Body of pancreas (tissue), 4 donors: Measurements from ENCODE around the gene ENOPH1. TPM values are rescaled to one million over a fixed set of nuclear protein-coding genes. Genes with fewer than 3 reads are reported as not detected.

Experiments used
- ATAC-seq: fragments of 150-250 bp; one replicate; pipeline ENCODE4 v1.9.1; 2016
- DNase-seq, 4 donors: peaks; one replicate each; pipeline ENCODE4 v3.0.0-alpha.2; 2019
- H3K27ac ChIP-seq, 4 donors: fragments of 200-600 bp; sonication (generic); 1 replicate in 3 of 4; 2 replicates in 1 of 4; pipeline versions ENCODE4 v1.5.1 to v1.6.1; 2016 to 2019; ENCODE audit warnings: mild to moderate bottlenecking in 1 of 4, mixed read lengths in 1 of 4, moderate library complexity in 1 of 4
- H3K27me3 ChIP-seq, 2 donors: fragments of 200-600 bp; sonication (generic); one replicate each; pipeline ENCODE4 v1.6.0; 2016; ENCODE audit warnings: mild to moderate bottlenecking in 1 of 2
- H3K36me3 ChIP-seq, 2 donors: fragments of 200-600 bp; sonication (generic); replicated peaks in 1 of 2; 2 replicates each; pipeline ENCODE4 v1.5.1; 2016; ENCODE audit warnings: low read depth in 2 of 2; ENCODE audit not compliant: insufficient read depth in 1 of 2
- H3K4me1 ChIP-seq: fragments of 200-600 bp; sonication (generic); one replicate; pipeline ENCODE4 v1.6.0; 2016
- H3K4me3 ChIP-seq, 2 donors: fragments of 200-600 bp; sonication (generic); 1 replicate in 1 of 2; 2 replicates in 1 of 2; pipeline ENCODE4 v1.5.1; 2016 to 2019
- H3K9me3 ChIP-seq, 3 donors: fragments of 200-600 bp; sonication (generic); 1 replicate in 2 of 3; 2 replicates in 1 of 3; pipeline ENCODE4 v1.5.1; 2016
- POLR2A ChIP-seq, 3 donors: fragments of 450-650 bp; IDR thresholded peaks; one replicate each; pipeline ENCODE4 v1.6.1; 2016; ENCODE audit warnings: antibody characterized with exemption in 3 of 3, mild to moderate bottlenecking in 2 of 3
- WGBS, 2 donors: methylation state at CpG; one replicate each; pipeline ENCODE4 v1.1.5; 2017; 5-methylcytosine and 5-hydroxymethylcytosine counted together
- intact Hi-C: fragments of 100-400 bp; cut with DNase I; formaldehyde crosslinking; loops from one replicate; pipeline ENCODE4 v1.15.1; 2023
- total RNA-seq, 2 donors: library from RNA; depleted of rRNA; stranded (reverse); fragments of >200 nt; gene quantifications; one replicate each; pipeline ENCODE4 v1.1.0, GENCODE V29; 2016
- TF ChIP-seq, protein P1 (sequence below), 7 experiments: fragments of 450-650 bp in 4 of 7; fragments of 200-600 bp in 3 of 7; sonication (generic) in 3 of 7; IDR thresholded peaks; one replicate each; pipeline ENCODE4 v1.5.1; 2016 to 2019; ENCODE audit warnings: antibody characterized with exemption in 7 of 7

ENOPH1 gene
- total RNA-seq, 2 donors from 2014 or later: 6.3 to 17.4 TPM

DNA sequence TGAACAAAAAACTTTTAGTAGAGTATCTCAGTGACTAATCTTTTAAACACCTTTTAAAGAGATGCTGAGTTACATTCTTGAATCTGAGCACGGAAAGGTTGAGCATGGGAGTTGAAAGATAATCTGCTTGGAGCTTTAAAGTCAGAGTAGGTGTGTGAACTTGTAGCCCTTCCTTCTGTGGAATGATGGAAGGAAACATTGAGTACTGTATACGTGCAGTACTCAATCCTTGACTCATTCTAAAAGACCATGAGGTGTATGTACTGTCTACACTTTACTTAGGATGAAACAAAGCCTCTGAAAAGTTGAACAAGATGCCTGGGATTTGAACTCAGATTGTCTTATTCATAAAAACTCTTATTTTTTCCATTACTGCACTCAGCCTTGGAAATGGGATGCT, 3.4 kb downstream of the ENOPH1 start:
- H3K9me3 ChIP-seq: no peaks in the 10 kb centered on the region
- no peaks in the 10 kb centered on the region for H3K27me3 ChIP-seq
- H3K36me3 ChIP-seq: no peaks in the 10 kb centered on the region
- ATAC-seq (no peak), DNase-seq (no peak)
- no peak overlapping the region for H3K27ac ChIP-seq
- TF ChIP-seq POLR2A (IDR thresholded peaks at IDR 0.05): no peak
- TF ChIP-seq, protein P1, sequence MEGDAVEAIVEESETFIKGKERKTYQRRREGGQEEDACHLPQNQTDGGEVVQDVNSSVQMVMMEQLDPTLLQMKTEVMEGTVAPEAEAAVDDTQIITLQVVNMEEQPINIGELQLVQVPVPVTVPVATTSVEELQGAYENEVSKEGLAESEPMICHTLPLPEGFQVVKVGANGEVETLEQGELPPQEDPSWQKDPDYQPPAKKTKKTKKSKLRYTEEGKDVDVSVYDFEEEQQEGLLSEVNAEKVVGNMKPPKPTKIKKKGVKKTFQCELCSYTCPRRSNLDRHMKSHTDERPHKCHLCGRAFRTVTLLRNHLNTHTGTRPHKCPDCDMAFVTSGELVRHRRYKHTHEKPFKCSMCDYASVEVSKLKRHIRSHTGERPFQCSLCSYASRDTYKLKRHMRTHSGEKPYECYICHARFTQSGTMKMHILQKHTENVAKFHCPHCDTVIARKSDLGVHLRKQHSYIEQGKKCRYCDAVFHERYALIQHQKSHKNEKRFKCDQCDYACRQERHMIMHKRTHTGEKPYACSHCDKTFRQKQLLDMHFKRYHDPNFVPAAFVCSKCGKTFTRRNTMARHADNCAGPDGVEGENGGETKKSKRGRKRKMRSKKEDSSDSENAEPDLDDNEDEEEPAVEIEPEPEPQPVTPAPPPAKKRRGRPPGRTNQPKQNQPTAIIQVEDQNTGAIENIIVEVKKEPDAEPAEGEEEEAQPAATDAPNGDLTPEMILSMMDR (IDR thresholded peaks at IDR 0.05): no peak
- no peak overlapping the region for H3K4me3 ChIP-seq
- intact Hi-C loops: no loop called here
- WGBS, 2 donors: 61 to 70% methylated on average over 2 of the region's 2 CpGs
- peaks cover 19% of the 10 kb centered on the region for H3K4me1 ChIP-seq

DNA sequence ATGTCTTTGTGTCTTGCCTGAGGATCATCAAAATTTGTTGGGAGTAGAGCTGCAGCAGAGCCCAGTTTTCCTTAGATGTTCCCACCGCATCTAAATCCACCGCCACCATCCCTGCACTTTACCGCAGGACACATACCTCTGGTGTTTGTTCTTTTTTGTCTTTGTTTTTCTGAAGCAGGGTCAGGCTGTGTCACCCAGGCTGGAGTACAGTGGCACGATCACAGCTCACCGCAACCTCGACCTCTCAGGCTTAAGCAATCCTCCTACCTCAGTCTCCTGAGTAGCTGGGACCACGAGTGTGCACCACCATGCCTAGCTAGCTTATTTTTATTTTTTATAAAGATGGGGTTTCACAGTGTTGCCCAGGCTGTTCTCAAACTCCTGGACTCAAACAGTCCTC, 4.6 kb downstream of the ENOPH1 start:
- no peak for DNase-seq
- no peak for ATAC-seq
- intact Hi-C loops: no loop called here
- Histone ChIP-seq H3K9me3 (no peaks in the 10 kb centered on the region), H3K27ac (no peak overlapping the region), H3K4me3 (no peak overlapping the region), H3K36me3 (no peaks in the 10 kb centered on the region), H3K4me1 (peaks cover 27% of the 10 kb centered on the region), H3K27me3 (no peaks in the 10 kb centered on the region)
- 94 to 97% methylated on average over 7 of the region's 7 CpGs for WGBS, 2 donors
- no peak for TF ChIP-seq POLR2A (IDR thresholded peaks at IDR 0.05)

DNA sequence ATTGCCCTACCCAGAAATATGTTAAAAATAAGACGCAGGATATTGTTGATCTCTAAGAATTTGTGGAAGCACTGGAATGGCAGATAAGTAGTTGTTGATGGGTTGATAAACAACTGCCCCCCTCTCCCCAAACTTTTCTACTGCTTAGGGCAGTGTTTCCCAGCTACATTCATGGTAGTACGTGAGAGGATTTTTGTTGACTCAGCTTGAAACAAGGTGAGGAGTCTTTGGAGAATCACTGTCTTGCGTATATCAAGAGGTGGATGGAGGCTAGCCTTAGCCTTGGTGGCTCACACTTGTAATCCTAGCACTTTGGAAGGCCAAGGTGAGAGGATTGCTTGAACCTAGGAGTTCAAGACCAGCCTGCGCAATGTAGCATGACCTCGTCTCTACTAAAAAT, 5.7 kb downstream of the ENOPH1 start:
- H3K27ac ChIP-seq: no peak overlapping the region
- no peak for ATAC-seq
- 73 to 76% methylated on average over 5 of the region's 5 CpGs for WGBS, 2 donors
- TF ChIP-seq POLR2A (IDR thresholded peaks at IDR 0.05): no peak
- no peaks in the 10 kb centered on the region for H3K36me3 ChIP-seq
- no peak for DNase-seq
- H3K4me1 ChIP-seq: peaks cover 27% of the 10 kb centered on the region
- H3K4me3 ChIP-seq: no peak overlapping the region
- no peaks in the 10 kb centered on the region for H3K27me3 ChIP-seq
- no peaks in the 10 kb centered on the region for H3K9me3 ChIP-seq
- intact Hi-C loops: no loop called here

DNA sequence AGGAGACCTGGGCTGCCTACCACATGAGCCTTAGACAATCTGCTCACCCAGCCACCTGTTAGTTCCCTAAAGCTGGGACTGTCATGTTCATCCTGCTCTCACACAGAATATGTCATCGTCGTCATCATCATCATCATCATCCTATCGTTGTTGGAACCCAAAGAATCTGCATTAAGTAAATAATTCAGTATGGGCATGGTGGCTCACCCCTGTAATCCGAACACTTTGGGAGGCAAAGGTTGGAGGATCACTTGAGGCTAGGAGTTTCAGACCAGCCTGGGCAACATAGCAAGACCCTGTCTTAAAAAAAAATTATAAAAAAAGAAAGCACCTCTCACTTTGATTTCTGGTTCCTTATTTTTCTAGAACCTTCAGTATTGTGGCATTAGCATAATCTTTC, 6.4 kb downstream of the ENOPH1 start:
- 94 to 95% methylated on average over 4 of the region's 4 CpGs for WGBS, 2 donors
- TF ChIP-seq, protein P1 (IDR thresholded peaks at IDR 0.05): no peak
- no peak for TF ChIP-seq POLR2A (IDR thresholded peaks at IDR 0.05)
- DNase-seq (no peak), ATAC-seq (no peak)
- H3K4me1 ChIP-seq: peaks cover 21% of the 10 kb centered on the region
- H3K27me3 ChIP-seq: no peaks in the 10 kb centered on the region
- H3K9me3 ChIP-seq: no peaks in the 10 kb centered on the region
- intact Hi-C loops: no loop called here
- no peak overlapping the region for H3K27ac ChIP-seq
- H3K36me3 ChIP-seq: no peaks in the 10 kb centered on the region
- H3K4me3 ChIP-seq: no peak overlapping the region

DNA sequence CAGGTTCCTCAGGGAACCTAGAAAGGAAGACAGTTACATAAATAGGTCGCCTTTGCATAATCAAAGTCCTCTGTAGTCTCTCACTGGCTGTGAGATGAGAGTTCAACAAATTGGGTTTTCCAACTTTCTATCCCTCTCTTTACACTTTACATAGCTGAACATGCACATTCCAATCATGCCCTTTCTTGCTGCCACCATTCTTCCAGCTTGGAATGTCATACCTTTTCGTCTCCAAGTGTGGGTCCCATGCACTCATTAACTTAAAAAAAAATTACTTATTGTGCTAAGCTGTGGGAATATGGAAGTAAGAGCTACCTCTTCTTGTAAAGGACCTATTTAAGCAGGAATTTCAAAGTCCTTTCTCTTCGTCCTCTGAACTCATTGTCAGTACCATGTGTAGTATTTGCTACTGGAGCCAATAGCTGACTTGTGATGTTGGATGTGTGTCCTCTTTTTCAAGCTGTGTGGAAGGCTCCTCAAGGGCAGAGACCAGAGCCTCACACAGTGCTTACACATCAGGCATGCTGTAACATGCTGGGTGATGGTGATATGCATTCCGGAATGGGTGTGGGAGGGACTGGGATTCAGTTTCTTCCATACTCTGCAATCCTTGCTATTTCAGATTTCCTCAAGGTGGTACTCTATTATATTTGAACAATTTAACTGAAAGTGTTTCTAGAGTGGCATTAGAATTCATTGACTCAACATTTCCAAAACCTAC, 7.1 kb downstream of the ENOPH1 start:
- H3K9me3 ChIP-seq: no peaks in the 10 kb centered on the region
- intact Hi-C loops: no loop called here

More for the DNA sequence above, 7.1 kb downstream of the ENOPH1 start:
- Histone ChIP-seq H3K36me3 (no peaks in the 10 kb centered on the region), H3K27me3 (no peaks in the 10 kb centered on the region), H3K4me3 (no peak overlapping the region), H3K4me1 (peaks cover 15% of the 10 kb centered on the region), H3K27ac (no peak overlapping the region)
- WGBS, 2 donors: 80 to 83% methylated on average over 4 of the region's 4 CpGs
- TF ChIP-seq, protein P1 (IDR thresholded peaks at IDR 0.05): no peak
- no peak for TF ChIP-seq POLR2A (IDR thresholded peaks at IDR 0.05)
- DNase-seq: no peak
- ATAC-seq: no peak
